H9 (cell line): ENCODE measurements around the gene DDA1. TPM values are rescaled to one million over a fixed set of nuclear protein-coding genes. Genes with fewer than 3 reads are reported as not detected.
A peak's percentile ranks its signal among the peaks of the same experiment; 100 is the strongest.

Experiments
- DNase-seq: peaks from one replicate; pipeline ENCODE4 v3.0.0-alpha.2; 2017
- H2AFZ ChIP-seq: one replicate; pipeline ENCODE4 v1.6.1; 2013; ENCODE audit warnings: mild to moderate bottlenecking, low read length, control low read depth, moderate library complexity
- H2AK5ac ChIP-seq: 2 replicates; pipeline ENCODE4 v1.6.1; 2013; ENCODE audit warnings: low read length, control low read depth, mixed read lengths; ENCODE audit not compliant: insufficient read length
- H2BK120ac ChIP-seq: one replicate; pipeline ENCODE4 v1.6.1; 2013; ENCODE audit warnings: low read depth, mild to moderate bottlenecking, low read length, control low read depth, inconsistent platforms; ENCODE audit not compliant: poor library complexity, severe bottlenecking
- H2BK12ac ChIP-seq: 2 replicates; pipeline ENCODE4 v1.6.1; 2013; ENCODE audit warnings: low read length, control low read depth, mixed read lengths, low read depth; ENCODE audit not compliant: insufficient read length
- H2BK15ac ChIP-seq: 2 replicates; pipeline ENCODE4 v1.6.1; 2013; ENCODE audit warnings: low read depth, low read length, control low read depth
- H2BK20ac ChIP-seq: one replicate; pipeline ENCODE4 v1.6.1; 2013; ENCODE audit warnings: low read depth, mild to moderate bottlenecking, low read length, control low read depth, inconsistent platforms; ENCODE audit not compliant: poor library complexity, severe bottlenecking
- H2BK5ac ChIP-seq: 2 replicates; pipeline ENCODE4 v1.6.1; 2013; ENCODE audit warnings: low read length, control low read depth, mixed read lengths; ENCODE audit not compliant: insufficient read length
- H3K14ac ChIP-seq: 2 replicates; pipeline ENCODE4 v1.6.1; 2013; ENCODE audit warnings: low read length, control low read depth; ENCODE audit not compliant: insufficient read depth
- H3K18ac ChIP-seq: 2 replicates; pipeline ENCODE4 v1.6.1; 2013; ENCODE audit warnings: low read depth, mild to moderate bottlenecking, mixed read lengths, low read length, control low read depth; ENCODE audit not compliant: insufficient read length
- H3K23ac ChIP-seq: 2 replicates; pipeline ENCODE4 v1.6.1; 2013; ENCODE audit warnings: low read length, control low read depth, mixed read lengths, low read depth; ENCODE audit not compliant: insufficient read length
- H3K23me2 ChIP-seq: 2 replicates; pipeline ENCODE4 v1.6.1; 2013; ENCODE audit warnings: low read depth, mild to moderate bottlenecking, mixed read lengths, low read length, control low read depth; ENCODE audit not compliant: insufficient read length, poor library complexity, severe bottlenecking
- H3K27ac ChIP-seq: 2 replicates; pipeline ENCODE4 v1.5.1; 2013; ENCODE audit warnings: low read length, control low read depth, mixed read lengths, low read depth; ENCODE audit not compliant: insufficient read length
- H3K27me3 ChIP-seq: 2 replicates; pipeline ENCODE4 v1.6.1; 2013; ENCODE audit warnings: low read length, control low read depth, inconsistent platforms; ENCODE audit not compliant: insufficient read depth
- H3K4ac ChIP-seq: 2 replicates; pipeline ENCODE4 v1.6.1; 2013; ENCODE audit warnings: low read depth, mild to moderate bottlenecking, control low read depth, inconsistent platforms, low read length, moderate library complexity
- H3K4me1 ChIP-seq: 2 replicates; pipeline ENCODE4 v1.6.1; 2013; ENCODE audit warnings: low read length, control low read depth, inconsistent platforms; ENCODE audit not compliant: insufficient read depth
- H3K4me2 ChIP-seq: 2 replicates; pipeline ENCODE4 v1.6.1; 2013; ENCODE audit warnings: low read length, control low read depth, mixed read lengths; ENCODE audit not compliant: insufficient read length, insufficient read depth
- H3K56ac ChIP-seq: 2 replicates; pipeline ENCODE4 v1.6.1; 2013; ENCODE audit warnings: low read depth, mild to moderate bottlenecking, mixed read lengths, low read length, control low read depth; ENCODE audit not compliant: insufficient read length
- H3K79me1 ChIP-seq: 2 replicates; pipeline ENCODE4 v1.6.1; 2013; ENCODE audit warnings: low read depth, mild to moderate bottlenecking, moderate library complexity, low read length, control low read depth, inconsistent platforms; ENCODE audit not compliant: insufficient read depth, poor library complexity, severe bottlenecking
- H3K79me2 ChIP-seq: 2 replicates; pipeline ENCODE4 v1.6.1; 2013; ENCODE audit warnings: low read length, control low read depth, inconsistent platforms; ENCODE audit not compliant: insufficient read depth
- H3K9ac ChIP-seq: 2 replicates; pipeline ENCODE4 v1.6.1; 2013; ENCODE audit warnings: low read length, control low read depth, mixed read lengths; ENCODE audit not compliant: insufficient read length; ENCODE audit errors: extremely low read depth
- H3K9me3 ChIP-seq: one replicate; pipeline ENCODE4 v1.6.1; 2013; ENCODE audit warnings: low read depth, low read length, inconsistent platforms; ENCODE audit not compliant: control insufficient read depth
- H3T11ph ChIP-seq: one replicate; pipeline ENCODE4 v1.6.1; 2013; ENCODE audit warnings: mild to moderate bottlenecking, low read length, control low read depth, inconsistent platforms
- H4K20me1 ChIP-seq: one replicate; pipeline ENCODE4 v1.6.1; 2013; ENCODE audit not compliant: control insufficient read depth, insufficient read length, insufficient read depth
- H4K5ac ChIP-seq: 2 replicates; pipeline ENCODE4 v1.6.1; 2013; ENCODE audit warnings: low read depth, mild to moderate bottlenecking, mixed read lengths, low read length, control low read depth; ENCODE audit not compliant: insufficient read length
- H4K8ac ChIP-seq: replicated peaks from 2 replicates; pipeline ENCODE4 v1.6.1; 2013; ENCODE audit warnings: low read length, control low read depth, mixed read lengths, low read depth; ENCODE audit not compliant: insufficient read length
- H4K91ac ChIP-seq: 2 replicates; pipeline ENCODE4 v1.6.1; 2013; ENCODE audit warnings: low read depth, mild to moderate bottlenecking, moderate library complexity, mixed read lengths, low read length, control low read depth; ENCODE audit not compliant: insufficient read length
- H3K27ac Mint-ChIP-seq, 3 experiments: 2 replicates in 2 of 3; 3 replicates in 1 of 3; pipeline ENCODE4 v1.8.0; 2020 to 2021; ENCODE audit warnings: mixed read lengths in 3 of 3, mild to moderate bottlenecking in 1 of 3, moderate library complexity in 1 of 3
- H3K27me3 Mint-ChIP-seq: 2 replicates; pipeline ENCODE4 v1.8.0; 2021; ENCODE audit warnings: low read depth, mild to moderate bottlenecking, moderate library complexity, mixed read lengths
- H3K36me3 Mint-ChIP-seq, 3 experiments: 2 replicates in 2 of 3; 3 replicates in 1 of 3; pipeline ENCODE4 v1.8.0; 2020 to 2021; ENCODE audit warnings: low read depth in 3 of 3, mixed read lengths in 3 of 3; ENCODE audit not compliant: insufficient read depth in 1 of 3
- H3K4me1 Mint-ChIP-seq, 2 experiments: 2 replicates each; pipeline ENCODE4 v1.8.0; 2020; ENCODE audit warnings: mixed read lengths in 2 of 2
- H3K4me3 Mint-ChIP-seq, 2 experiments: 2 replicates in 1 of 2; 3 replicates in 1 of 2; pipeline ENCODE4 v1.8.0; 2020 to 2021; ENCODE audit warnings: mild to moderate bottlenecking in 2 of 2, mixed read lengths in 2 of 2, moderate library complexity in 1 of 2
- H3K9me3 Mint-ChIP-seq, 2 experiments: 2 replicates in 1 of 2; 3 replicates in 1 of 2; pipeline ENCODE4 v1.8.0; 2020; ENCODE audit warnings: mild to moderate bottlenecking in 2 of 2, mixed read lengths in 2 of 2, moderate library complexity in 1 of 2
- CTCF ChIP-seq: fragments of 200-600 bp; sonication (generic); conservative IDR thresholded peaks from 3 replicates; pipeline ENCODE4 v1.8.0; 2021; ENCODE audit warnings: antibody characterized with exemption, mild to moderate bottlenecking
- WGBS: extraction: QIAGEN DNeasy Blood & Tissue Kit; methylation state at CpG from one replicate; pipeline ENCODE4 v1.1.7; 2013; ENCODE audit warnings: missing lambda C conversion rate, low lambda C conversion rate, mixed read lengths; ENCODE audit not compliant: insufficient read length; ENCODE audit errors: extremely low coverage; 5-methylcytosine and 5-hydroxymethylcytosine counted together
- total RNA-seq: library from RNA; stranded (reverse); gene quantifications from 2 replicates; pipeline ENCODE4 v1.2.1, GENCODE V29; 2021

DDA1 gene
- total RNA-seq, 1 experiment from 2014 or later: 45.7 TPM

DNA sequence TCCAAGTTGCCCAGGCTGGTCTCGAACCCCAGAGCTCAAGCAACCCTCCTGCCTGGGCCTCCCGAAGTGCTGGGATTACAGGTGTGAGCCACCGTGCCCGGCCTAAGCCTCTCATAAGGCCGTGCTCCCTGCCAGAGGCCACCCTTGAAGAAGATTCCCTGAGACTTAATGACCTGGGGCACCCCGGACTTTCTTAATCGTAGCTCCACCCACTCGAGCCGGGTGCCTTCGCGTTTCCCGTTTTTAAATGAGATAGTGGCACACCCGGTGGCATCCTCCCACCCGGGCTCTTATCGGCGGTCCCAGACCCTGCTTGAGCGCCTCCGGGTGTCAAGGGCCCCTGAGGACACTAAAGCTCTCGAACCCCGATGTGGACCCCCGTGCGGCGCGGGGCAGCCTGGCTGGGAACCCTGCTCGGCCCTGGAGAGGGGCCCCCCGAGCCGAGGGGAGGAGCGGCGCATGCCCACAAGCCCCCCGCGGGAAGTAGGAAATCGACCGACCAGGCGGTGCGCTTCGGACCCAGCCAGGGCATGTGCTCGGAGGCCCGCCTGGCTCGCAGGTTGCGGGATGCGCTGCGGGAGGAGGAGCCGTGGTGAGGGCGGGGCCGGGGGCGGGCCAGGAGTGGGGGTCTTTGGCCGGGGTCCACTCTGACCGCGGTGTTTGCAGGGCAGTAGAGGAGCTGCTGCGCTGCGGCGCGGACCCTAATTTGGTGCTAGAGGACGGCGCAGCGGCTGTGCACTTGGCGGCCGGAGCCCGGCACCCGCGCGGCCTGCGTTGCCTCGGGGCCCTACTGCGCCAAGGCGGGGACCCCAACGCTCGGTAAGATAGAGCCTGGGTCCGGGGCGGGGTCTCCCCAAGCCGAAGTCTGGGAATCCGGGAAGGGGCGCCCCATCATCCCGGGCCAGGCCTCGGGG is 27.7 kb upstream of the DDA1 start, which contains the start of gene ANKLE1:
TSS of gene ANKLE1 (plus strand) at position 511 of the 914 bp plus-strand sequence. CDS start at position 531, 20 bp downstream.
- Histone ChIP-seq H2BK20ac (no peak within 1 kb of the TSS), H3K9me3 (no peaks in the 10 kb centered on the region), H3K23me2 (peaks cover 5% of the 10 kb centered on the region), H3K9ac (no peak within 1 kb of the TSS), H3K56ac (no peak within 1 kb of the TSS), H4K20me1 (peaks cover 4% of the 10 kb centered on the region), H2BK120ac (no peak within 1 kb of the TSS), H4K91ac (no peak within 1 kb of the TSS), H2AK5ac (no peak within 1 kb of the TSS), H3K27ac (no peak within 1 kb of the TSS), H3K4me1 (no peaks in the 10 kb centered on the region), H4K5ac (no peak within 1 kb of the TSS), H4K8ac (no peak within 1 kb of the TSS), H3K18ac (peak within 1 kb of the TSS; percentile 52), H3K14ac (peak within 1 kb of the TSS; percentile 75), H3K27me3 (no peaks in the 10 kb centered on the region; the same call in 1 of the 2 replicates), H3K79me2 (no peaks in the 10 kb centered on the region), H2AFZ (no peak within 1 kb of the TSS), H3K4ac (no peak within 1 kb of the TSS), H2BK5ac (no peak within 1 kb of the TSS), H3T11ph (no peak within 1 kb of the TSS), H3K79me1 (no peaks in the 10 kb centered on the region), H3K23ac (no peak within 1 kb of the TSS), H2BK12ac (no peak within 1 kb of the TSS), H2BK15ac (no peak within 1 kb of the TSS), H3K4me2 (peak within 1 kb of the TSS; percentile 50)
- Mint-ChIP-seq H3K27ac (0 out of 7 replicates have a peak within 1 kb of the TSS, but pooled peaks of 1 of the 3 experiments have one; percentile 82), H3K4me3 (peak within 1 kb of the TSS; percentile 75 to 90), H3K36me3 (peaks cover 35 to 39% (median 37%) of the 10 kb centered on the region in 3 experiments), H3K9me3 (no peaks in the 10 kb centered on the region; a peak in 1 of 5 replicates), H3K4me1 (peaks cover 4 to 5% of the 10 kb centered on the region in 2 experiments; a peak in 2 of 4 replicates), H3K27me3 (peaks cover 7% of the 10 kb centered on the region)
- no CpG with 5 or more reads among the region's 75 CpGs for WGBS
- peak; percentile 77 for DNase-seq
- no peak for TF ChIP-seq CTCF
